ENCODE results near the gene TM4SF1. TPM values are rescaled to one million over a fixed set of nuclear protein-coding genes. Genes with fewer than 3 reads are reported as not detected.

Gene TM4SF1
- total RNA-seq, 1 experiment from 2014 or later, result 535 TPM

DNA sequence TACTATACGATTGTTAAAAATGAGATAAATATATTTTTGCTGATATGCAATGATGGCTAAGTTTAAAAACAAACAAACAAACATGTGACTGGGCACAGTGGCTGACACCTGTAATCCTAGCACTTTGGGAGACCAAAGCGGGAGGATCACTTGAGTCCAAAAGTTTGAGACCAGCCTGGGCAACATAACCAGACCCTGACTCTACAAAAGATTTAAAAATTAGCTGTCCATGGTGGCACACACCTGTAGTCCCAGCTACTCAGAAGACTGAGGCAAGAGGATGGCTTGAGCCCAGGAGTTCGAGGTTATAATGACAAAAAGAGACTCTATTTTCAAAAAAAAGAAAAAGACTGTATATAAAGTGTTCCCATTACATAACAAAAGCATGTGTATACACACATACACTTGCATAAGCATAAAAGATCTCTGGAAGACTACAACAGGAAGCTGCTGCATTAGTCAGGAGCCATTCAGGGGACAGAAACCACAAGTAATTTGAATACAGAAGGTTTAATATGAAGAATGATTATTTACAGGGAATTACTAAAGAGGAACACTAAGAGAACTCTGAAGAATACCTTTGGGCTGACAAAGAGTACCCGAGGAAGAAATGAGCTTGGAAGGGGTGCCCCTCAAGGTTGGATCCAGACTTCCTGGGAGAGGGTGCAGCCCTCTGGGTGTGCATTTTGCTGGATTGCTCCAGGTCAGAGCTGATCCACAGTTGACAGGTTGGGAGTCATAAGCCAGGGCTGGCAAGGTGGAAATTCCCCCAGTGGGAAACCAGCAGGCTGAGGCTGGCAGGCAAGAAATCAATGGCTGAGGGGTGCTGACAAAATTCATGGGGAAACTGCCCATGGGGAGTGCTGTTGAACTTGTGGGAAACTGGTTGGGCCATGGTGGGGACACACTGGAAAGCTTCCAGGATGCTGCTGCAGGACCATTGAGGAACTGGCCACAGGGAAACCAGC, 34.8 kb downstream of the TM4SF1 start:
- Histone ChIP-seq H3K4me1 (ENCODE audit: insufficient read depth, low read length) (peaks cover 50% of the 10 kb centered on the region), H4K20me1 (ENCODE audit: low read length) (no peaks in the 10 kb centered on the region), H3F3A (ENCODE audit: low read length, unreplicated experiment) (peaks cover 10% of the 10 kb centered on the region), H3K36me3 (ENCODE audit: low read depth, low read length) (no peaks in the 10 kb centered on the region), H3K4me2 (ENCODE audit: low read length) (peak overlapping the region; percentile 48), H3K27me3 (ENCODE audit: low read length) (no peaks in the 10 kb centered on the region), H3K9me3 (ENCODE audit: low read length) (no peaks in the 10 kb centered on the region), H3K9me2 (replicated peaks; ENCODE audit: low read length) (no peaks in the 10 kb centered on the region), H3K9ac (ENCODE audit: low read length) (peak overlapping the region; percentile 27), H3K4me3 (ENCODE audit: low read length) (no peak overlapping the region), H2AFZ (ENCODE audit: low read length) (no peak overlapping the region), H3K79me2 (ENCODE audit: low read length) (no peaks in the 10 kb centered on the region), H3K27ac (ENCODE audit: low read length) (peak overlapping the region; percentile 82)
- TF ChIP-seq, protein P1, sequence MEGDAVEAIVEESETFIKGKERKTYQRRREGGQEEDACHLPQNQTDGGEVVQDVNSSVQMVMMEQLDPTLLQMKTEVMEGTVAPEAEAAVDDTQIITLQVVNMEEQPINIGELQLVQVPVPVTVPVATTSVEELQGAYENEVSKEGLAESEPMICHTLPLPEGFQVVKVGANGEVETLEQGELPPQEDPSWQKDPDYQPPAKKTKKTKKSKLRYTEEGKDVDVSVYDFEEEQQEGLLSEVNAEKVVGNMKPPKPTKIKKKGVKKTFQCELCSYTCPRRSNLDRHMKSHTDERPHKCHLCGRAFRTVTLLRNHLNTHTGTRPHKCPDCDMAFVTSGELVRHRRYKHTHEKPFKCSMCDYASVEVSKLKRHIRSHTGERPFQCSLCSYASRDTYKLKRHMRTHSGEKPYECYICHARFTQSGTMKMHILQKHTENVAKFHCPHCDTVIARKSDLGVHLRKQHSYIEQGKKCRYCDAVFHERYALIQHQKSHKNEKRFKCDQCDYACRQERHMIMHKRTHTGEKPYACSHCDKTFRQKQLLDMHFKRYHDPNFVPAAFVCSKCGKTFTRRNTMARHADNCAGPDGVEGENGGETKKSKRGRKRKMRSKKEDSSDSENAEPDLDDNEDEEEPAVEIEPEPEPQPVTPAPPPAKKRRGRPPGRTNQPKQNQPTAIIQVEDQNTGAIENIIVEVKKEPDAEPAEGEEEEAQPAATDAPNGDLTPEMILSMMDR (conservative IDR thresholded peaks at IDR 0.05; ENCODE audit: low read depth, low read length), result no peak
- TF ChIP-seq EZH2phosphoT487 (IDR thresholded peaks at IDR 0.05; ENCODE audit: borderline replicate concordance, low read length) (no peak), EZH2 (IDR thresholded peaks at IDR 0.05; ENCODE audit: low read length, unreplicated experiment) (no peak)
- CTCF ChIA-PET, result no interaction called here
- ATAC-seq (peak; percentile 51), DNase-seq (peak; percentile 82)
- intact Hi-C loops (cut with micrococcal nuclease), result no loop called here
- POLR2A ChIA-PET (ENCODE audit: unreplicated experiment), result interaction anchor here (0.6 to 0.8 kb wide), 5 partner anchors 26 to 212 kb away, joined by 3 to 5 read pairs (median 3); no protein-coding TSS in a partner anchor
- BruUV-seq (replicated peaks), result TSS peak; percentile 7

DNA sequence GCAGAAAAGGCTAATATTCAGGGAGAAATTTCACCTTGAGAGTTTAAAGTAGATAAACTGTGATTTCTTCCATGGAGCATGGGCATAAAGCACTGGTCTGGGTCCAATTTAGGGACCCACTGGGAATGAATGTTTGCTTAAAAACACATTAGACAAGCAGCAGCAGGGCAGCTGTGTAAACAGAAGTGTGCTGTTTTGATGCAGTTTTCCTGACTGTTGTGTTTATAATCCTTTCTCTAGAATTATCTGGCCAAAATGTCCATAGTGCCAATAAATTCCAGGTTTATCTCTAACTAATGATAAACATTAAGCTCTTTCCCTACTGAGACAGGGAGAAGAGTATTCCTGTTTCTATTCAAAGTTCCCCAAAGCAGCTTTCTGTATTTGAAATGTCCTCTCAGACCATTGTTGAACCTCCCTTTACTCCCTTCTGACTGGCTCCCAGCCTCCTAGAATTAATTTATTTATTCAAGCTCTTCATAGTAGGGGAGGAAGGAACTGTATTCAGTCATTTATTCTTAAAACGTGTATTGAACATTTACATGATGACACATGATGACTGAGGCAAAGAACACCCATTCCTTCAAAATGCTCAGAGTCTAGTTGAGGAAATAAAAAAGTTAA, 37.0 kb downstream of the TM4SF1 start:
- no peaks in the 10 kb centered on the region for H3K9me2 ChIP-seq (replicated peaks; ENCODE audit: low read length)
- peak overlapping the region; percentile 85 for H3K4me2 ChIP-seq (ENCODE audit: low read length)
- no peaks in the 10 kb centered on the region for H3K79me2 ChIP-seq (ENCODE audit: low read length)
- peaks cover 10% of the 10 kb centered on the region for H3F3A ChIP-seq (ENCODE audit: low read length, unreplicated experiment)
- peak overlapping the region; percentile 55 for H3K4me3 ChIP-seq (ENCODE audit: low read length)
- ATAC-seq (peak; percentile 64), DNase-seq (peak; percentile 86)
- no peaks in the 10 kb centered on the region for H3K36me3 ChIP-seq (ENCODE audit: low read depth, low read length)
- H3K27ac ChIP-seq (ENCODE audit: low read length), result peak overlapping the region; percentile 96
- H4K20me1 ChIP-seq (ENCODE audit: low read length), result no peaks in the 10 kb centered on the region
- H2AFZ ChIP-seq (ENCODE audit: low read length), result no peak overlapping the region
- H3K27me3 ChIP-seq (ENCODE audit: low read length), result no peaks in the 10 kb centered on the region
- BruUV-seq (replicated peaks), result TSS peak; percentile 91
- intact Hi-C loops (cut with micrococcal nuclease), result loop anchor here (1.0 to 2.0 kb wide), 3 partner anchors 27 to 47 kb away; no protein-coding TSS in a partner anchor
- H3K4me1 ChIP-seq (ENCODE audit: insufficient read depth, low read length), result peaks cover 50% of the 10 kb centered on the region
- H3K9ac ChIP-seq (ENCODE audit: low read length), result peak overlapping the region; percentile 83
- POLR2A ChIA-PET (ENCODE audit: unreplicated experiment), result interaction anchor here (0.5 to 1.2 kb wide), 8 partner anchors 26 to 318 kb away, joined by 3 to 8 read pairs (median 4); partner anchors contain the start of genes TM4SF1 and WWTR1
- CTCF ChIA-PET, result interaction anchor here (0.7 to 0.8 kb wide), 3 partner anchors 26 to 63 kb away, joined by 3 to 8 read pairs (median 3); no protein-coding TSS in a partner anchor
- H3K9me3 ChIP-seq (ENCODE audit: low read length), result no peaks in the 10 kb centered on the region
- TF ChIP-seq, protein P1 (conservative IDR thresholded peaks at IDR 0.05; ENCODE audit: low read depth, low read length), result no peak
- TF ChIP-seq EZH2 (IDR thresholded peaks at IDR 0.05; ENCODE audit: low read length, unreplicated experiment) (no peak), EZH2phosphoT487 (IDR thresholded peaks at IDR 0.05; ENCODE audit: borderline replicate concordance, low read length) (no peak)

Data from PC-3 (cell line).